Measurements from ENCODE around the gene METRNL. TPM values are rescaled to one million over a fixed set of nuclear protein-coding genes. Genes with fewer than 3 reads are reported as not detected.

Gene METRNL
- total RNA-seq, 1 experiment from 2014 or later, result 30.6 TPM

- no peak overlapping the region for H2AFZ ChIP-seq (ENCODE audit: low read length)
- no peak overlapping the region for H3K27ac ChIP-seq (ENCODE audit: low read length)
- BruUV-seq (replicated peaks), result no TSS peak
- H3K4me2 ChIP-seq (ENCODE audit: low read length), result no peak overlapping the region
- TF ChIP-seq EZH2phosphoT487 (IDR thresholded peaks at IDR 0.05; ENCODE audit: borderline replicate concordance, low read length) (no peak), EZH2 (IDR thresholded peaks at IDR 0.05; ENCODE audit: low read length, unreplicated experiment) (no peak), CTCF (conservative IDR thresholded peaks at IDR 0.05; ENCODE audit: low read depth, low read length) (no peak)
- H3K79me2 ChIP-seq (ENCODE audit: low read length), result no peaks in the 10 kb centered on the region
- intact Hi-C loops (cut with micrococcal nuclease), result no loop called here
- POLR2A ChIA-PET (ENCODE audit: unreplicated experiment), result no interaction called here
- no peak for ATAC-seq
- no peak overlapping the region for H3K4me3 ChIP-seq (ENCODE audit: low read length)
- no peaks in the 10 kb centered on the region for H3F3A ChIP-seq (ENCODE audit: low read length, unreplicated experiment)
- H3K9ac ChIP-seq (ENCODE audit: low read length), result no peak overlapping the region
- H3K9me3 ChIP-seq (ENCODE audit: low read length), result no peaks in the 10 kb centered on the region
- DNase-seq, result no peak
- H3K9me2 ChIP-seq (replicated peaks; ENCODE audit: low read length), result no peaks in the 10 kb centered on the region
- H3K4me1 ChIP-seq (ENCODE audit: insufficient read depth, low read length), result peaks cover 10% of the 10 kb centered on the region
- no peaks in the 10 kb centered on the region for H3K27me3 ChIP-seq (ENCODE audit: low read length)
- no peaks in the 10 kb centered on the region for H3K36me3 ChIP-seq (ENCODE audit: low read depth, low read length)
- no peaks in the 10 kb centered on the region for H4K20me1 ChIP-seq (ENCODE audit: low read length)
- CTCF ChIA-PET, result interaction anchor here (1.0 kb wide), 1 partner anchor 157 kb away, joined by 3 read pairs; no protein-coding TSS in a partner anchor
Measured at GRCh38 chr17:83071966-83072562, 7.3 kb upstream of the METRNL start.

- H3F3A ChIP-seq (ENCODE audit: low read length, unreplicated experiment), result no peaks in the 10 kb centered on the region
- no peak overlapping the region for H3K27ac ChIP-seq (ENCODE audit: low read length)
- no peak overlapping the region for H2AFZ ChIP-seq (ENCODE audit: low read length)
- H3K4me3 ChIP-seq (ENCODE audit: low read length), result no peak overlapping the region
- H3K27me3 ChIP-seq (ENCODE audit: low read length), result no peaks in the 10 kb centered on the region
- no peaks in the 10 kb centered on the region for H3K9me2 ChIP-seq (replicated peaks; ENCODE audit: low read length)
- DNase-seq, result no peak
- H3K9me3 ChIP-seq (ENCODE audit: low read length), result no peaks in the 10 kb centered on the region
- H3K4me2 ChIP-seq (ENCODE audit: low read length), result peak overlapping the region; percentile 55; the same call in 1 of the 2 replicates
- ATAC-seq, result no peak
- H3K36me3 ChIP-seq (ENCODE audit: low read depth, low read length), result no peaks in the 10 kb centered on the region
- no peak overlapping the region for H3K9ac ChIP-seq (ENCODE audit: low read length)
- TF ChIP-seq EZH2phosphoT487 (IDR thresholded peaks at IDR 0.05; ENCODE audit: borderline replicate concordance, low read length), result no peak
- H3K4me1 ChIP-seq (ENCODE audit: insufficient read depth, low read length), result peaks cover 10% of the 10 kb centered on the region
- no peaks in the 10 kb centered on the region for H3K79me2 ChIP-seq (ENCODE audit: low read length)
- intact Hi-C loops (cut with micrococcal nuclease), result no loop called here
- ChIA-PET CTCF (no interaction called here), POLR2A (ENCODE audit: unreplicated experiment) (no interaction called here)
- H4K20me1 ChIP-seq (ENCODE audit: low read length), result no peaks in the 10 kb centered on the region
- no TSS peak for BruUV-seq (replicated peaks)
Measured at GRCh38 chr17:83072600-83073358, 6.6 kb upstream of the METRNL start.

GRCh38 chr17:83073389-83074063 lies 5.9 kb upstream of the METRNL start:
- Histone ChIP-seq H3K27me3 (ENCODE audit: low read length) (0 out of 2 replicates have a peak, but pooled peaks cover 3% of the 10 kb centered on the region), H3K9me3 (ENCODE audit: low read length) (no peaks in the 10 kb centered on the region), H3K27ac (ENCODE audit: low read length) (no peak overlapping the region), H2AFZ (ENCODE audit: low read length) (peak overlapping the region; percentile 52), H3K4me1 (ENCODE audit: insufficient read depth, low read length) (peaks cover 15% of the 10 kb centered on the region), H3K4me2 (ENCODE audit: low read length) (peak overlapping the region; percentile 55), H3K9me2 (replicated peaks; ENCODE audit: low read length) (no peaks in the 10 kb centered on the region), H4K20me1 (ENCODE audit: low read length) (no peaks in the 10 kb centered on the region), H3K36me3 (ENCODE audit: low read depth, low read length) (no peaks in the 10 kb centered on the region), H3F3A (ENCODE audit: low read length, unreplicated experiment) (no peaks in the 10 kb centered on the region), H3K9ac (ENCODE audit: low read length) (no peak overlapping the region), H3K4me3 (ENCODE audit: low read length) (no peak overlapping the region), H3K79me2 (ENCODE audit: low read length) (no peaks in the 10 kb centered on the region)
- no peak for TF ChIP-seq EZH2 (IDR thresholded peaks at IDR 0.05; ENCODE audit: low read length, unreplicated experiment)
- TF ChIP-seq CTCF (conservative IDR thresholded peaks at IDR 0.05; ENCODE audit: low read depth, low read length), result 0 out of 2 replicates have a peak, but pooled peaks have one; percentile 21
- peak; percentile 89 for ATAC-seq
- intact Hi-C loops (cut with micrococcal nuclease), result no loop called here
- peak; percentile 72 for DNase-seq
- BruUV-seq (replicated peaks), result no TSS peak
- CTCF ChIA-PET, result interaction anchor here (0.7 kb wide), 1 partner anchor 168 kb away, joined by 3 read pairs; no protein-coding TSS in a partner anchor
- POLR2A ChIA-PET (ENCODE audit: unreplicated experiment), result no interaction called here

Data from PC-3 (cell line).